Pulmonary artery endothelial cell (primary cell): ENCODE data around the gene TOGARAM1. TPM values are rescaled to one million over a fixed set of nuclear protein-coding genes. Genes with fewer than 3 reads are reported as not detected.

Experiments used
- DNase-seq: peaks from one replicate; pipeline ENCODE4 v3.0.0-alpha.2; 2011; ENCODE audit warnings: low read depth, low spot score
- total RNA-seq: library from RNA; depleted of rRNA; stranded (reverse); fragments of >200 nt; gene quantifications from 2 replicates; pipeline ENCODE4 v1.2.3, GENCODE V29; 2014

The TOGARAM1 gene
- total RNA-seq, 1 donor from 2014 or later, result 14.6 TPM

DNA sequence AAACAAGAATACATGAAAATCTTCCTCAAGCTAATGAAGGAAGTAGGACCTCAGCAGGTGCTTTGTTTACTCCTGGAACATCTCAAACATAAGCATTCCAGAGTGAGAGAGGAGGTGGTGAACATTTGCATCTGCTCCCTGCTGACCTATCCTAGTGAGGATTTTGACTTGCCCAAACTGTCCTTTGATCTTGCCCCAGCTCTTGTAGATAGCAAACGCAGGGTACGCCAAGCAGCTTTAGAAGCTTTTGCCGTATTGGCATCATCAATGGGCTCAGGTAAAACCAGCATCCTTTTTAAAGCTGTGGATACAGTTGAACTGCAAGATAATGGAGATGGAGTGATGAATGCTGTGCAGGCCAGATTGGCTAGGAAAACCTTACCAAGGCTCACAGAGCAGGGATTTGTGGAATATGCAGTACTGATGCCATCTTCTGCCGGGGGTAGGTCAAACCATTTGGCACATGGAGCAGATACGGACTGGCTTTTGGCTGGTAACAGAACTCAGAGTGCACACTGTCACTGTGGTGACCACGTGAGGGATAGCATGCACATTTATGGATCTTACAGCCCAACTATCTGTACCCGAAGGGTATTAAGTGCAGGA is 1.9 kb downstream of the TOGARAM1 start:
- DNase-seq, result no peak

DNA sequence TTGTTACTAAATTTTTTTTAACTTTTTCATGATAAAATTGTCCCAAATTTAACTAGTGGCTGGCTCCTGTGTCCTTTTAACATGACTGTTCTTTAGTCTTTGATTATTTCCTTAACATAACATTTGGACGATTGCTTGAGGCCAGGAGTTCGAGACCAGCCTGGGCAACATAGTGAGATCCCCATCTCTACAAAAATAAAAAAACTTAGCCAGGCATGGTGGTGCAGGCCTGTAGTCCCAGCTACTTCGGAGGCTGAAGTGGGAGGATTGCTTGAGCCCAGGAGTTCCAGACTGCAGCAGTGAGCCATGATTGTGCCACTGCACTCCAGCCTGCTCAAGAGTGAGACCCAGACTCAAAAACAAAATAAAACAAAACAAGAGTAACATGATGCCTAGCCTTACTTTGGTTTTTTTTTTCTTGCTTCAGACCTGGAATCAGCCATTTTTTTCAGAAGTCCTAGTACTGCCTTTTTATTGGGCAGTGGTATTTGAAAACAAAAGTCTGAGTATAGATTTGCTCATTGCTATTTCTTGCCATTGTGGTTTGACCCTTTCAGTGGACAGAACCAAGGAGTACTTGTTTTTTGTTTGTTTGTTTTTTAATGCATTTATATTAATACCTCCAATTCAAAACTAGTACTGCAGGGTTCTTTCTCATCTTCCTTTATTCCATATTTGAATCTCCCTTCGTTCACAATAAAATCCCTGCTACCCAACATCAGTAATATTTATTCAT is 4.8 kb downstream of the TOGARAM1 start:
- no peak for DNase-seq

DNA sequence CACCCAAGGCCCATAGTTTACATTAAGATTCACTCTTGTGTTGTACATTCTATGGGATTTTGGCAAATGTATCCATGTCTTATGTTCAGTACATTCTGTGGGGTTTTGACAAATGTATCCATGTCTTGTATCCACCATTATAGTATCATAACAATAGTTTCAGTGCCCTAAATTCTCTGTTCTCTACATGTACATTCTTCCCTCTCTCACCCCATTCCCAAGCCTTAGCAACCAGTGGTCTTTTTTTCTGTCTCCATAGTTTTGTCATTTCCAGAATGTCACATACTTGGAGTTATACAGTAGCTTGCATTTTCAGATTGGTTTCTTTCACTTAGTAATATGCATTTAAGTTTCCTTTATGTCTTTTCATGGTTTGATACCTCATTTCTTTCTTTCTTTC is 6.7 kb downstream of the TOGARAM1 start:
- DNase-seq, result no peak

DNA sequence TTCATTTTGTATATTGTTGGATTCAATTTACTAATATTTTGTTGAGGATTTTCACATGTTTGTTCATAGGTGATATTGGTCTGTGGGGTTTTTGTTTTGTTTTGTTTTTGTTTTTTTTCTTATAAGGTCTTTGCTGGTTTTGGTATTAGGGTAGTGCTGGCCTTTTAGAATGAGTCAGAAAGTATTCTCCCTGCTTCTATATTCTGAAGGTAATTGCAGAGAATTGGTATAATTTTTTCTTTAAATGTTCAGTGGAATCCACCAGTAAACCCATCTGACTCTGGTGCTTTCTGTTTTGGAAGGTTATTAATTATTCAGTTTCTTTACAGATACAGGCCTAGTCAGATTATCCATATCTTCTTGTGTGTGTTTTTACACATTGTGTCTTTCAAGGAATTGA is 8.9 kb downstream of the TOGARAM1 start:
- DNase-seq, result no peak

DNA sequence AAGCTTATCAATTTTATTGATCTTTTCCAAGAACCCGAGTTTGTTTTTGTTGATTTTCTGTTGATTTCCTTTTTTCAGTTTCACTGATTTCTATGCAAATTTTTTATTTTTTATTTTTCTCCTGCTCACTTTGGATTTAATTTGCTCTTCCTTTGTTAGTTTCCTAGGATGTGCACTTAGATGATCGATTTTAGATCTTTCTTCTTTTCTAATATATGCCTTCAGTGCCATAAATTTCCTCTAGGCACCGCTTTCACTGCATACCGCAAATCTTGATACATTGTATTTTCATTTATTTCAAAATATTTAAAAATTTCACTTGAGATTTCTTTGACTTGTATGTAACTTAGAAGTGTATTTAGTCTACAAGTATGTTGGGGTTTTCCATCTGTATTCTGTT is 9.5 kb downstream of the TOGARAM1 start:
- DNase-seq, result no peak

DNA sequence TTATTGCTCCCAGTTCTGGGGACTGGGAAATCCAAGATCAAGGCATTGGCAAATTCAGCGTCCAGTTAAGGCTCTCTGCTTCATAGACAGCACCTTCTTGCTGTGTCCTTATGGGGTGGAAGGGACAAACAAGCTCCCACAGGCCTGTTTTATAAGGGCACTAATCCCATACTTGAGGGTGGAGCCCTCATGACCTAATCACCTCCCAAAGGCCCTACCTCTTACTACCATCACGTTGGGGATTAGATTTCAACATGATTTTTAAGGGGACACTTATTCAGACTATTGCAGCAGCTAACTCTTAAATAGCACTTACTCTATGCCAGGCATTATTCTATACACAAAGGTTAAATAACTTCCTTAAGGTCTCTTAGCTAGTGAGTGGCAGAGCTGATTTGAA is 17.3 kb downstream of the TOGARAM1 start:
- DNase-seq, result no peak

DNA sequence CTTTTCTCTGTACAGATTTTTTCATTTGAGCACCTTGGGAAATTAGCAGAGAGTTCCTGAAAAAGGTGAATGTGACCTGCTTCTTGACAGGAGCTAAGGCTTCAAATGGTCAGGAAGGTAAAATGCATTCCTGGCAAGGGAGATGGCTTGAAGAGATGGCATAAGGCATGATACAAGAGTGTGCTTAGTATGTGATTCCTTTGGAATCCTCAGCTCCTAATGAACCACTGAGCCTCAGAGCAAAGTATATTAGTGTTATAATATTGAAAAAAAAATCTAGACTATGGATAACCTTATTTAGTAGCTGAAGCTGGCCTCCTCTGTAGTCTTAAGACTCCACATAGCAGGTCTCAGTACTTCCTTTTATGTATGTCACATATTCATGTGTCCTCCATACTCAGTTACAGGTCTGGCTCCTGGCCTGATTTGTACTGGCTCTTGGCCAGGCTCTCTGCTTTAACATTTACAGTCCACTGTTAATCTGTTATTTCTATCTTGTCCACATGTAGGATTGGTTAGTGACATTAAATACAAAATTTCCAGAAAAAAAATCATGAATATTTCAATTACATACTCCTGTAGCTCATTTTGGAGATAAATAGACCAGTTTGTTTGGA is 17.9 kb downstream of the TOGARAM1 start:
- DNase-seq, result no peak

DNA sequence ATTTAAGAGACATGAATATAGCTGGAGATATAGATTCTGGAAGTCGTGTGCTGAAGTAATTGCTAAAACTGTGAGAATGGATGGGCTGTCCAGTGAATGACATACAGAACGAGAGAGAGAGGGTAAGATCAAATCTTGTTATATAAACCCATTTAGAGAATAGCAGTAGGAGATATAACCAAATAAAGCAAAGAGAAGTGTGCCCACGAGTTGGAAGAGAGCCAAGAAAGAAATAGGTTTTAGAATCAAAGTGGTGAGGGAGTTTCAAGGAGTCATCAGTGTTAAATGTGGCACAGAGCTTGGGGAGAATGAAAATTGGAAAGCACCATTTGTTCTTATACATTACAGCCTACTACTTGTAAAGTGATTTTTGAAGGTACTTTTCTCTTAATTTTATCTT is 19.2 kb downstream of the TOGARAM1 start:
- no peak for DNase-seq

DNA sequence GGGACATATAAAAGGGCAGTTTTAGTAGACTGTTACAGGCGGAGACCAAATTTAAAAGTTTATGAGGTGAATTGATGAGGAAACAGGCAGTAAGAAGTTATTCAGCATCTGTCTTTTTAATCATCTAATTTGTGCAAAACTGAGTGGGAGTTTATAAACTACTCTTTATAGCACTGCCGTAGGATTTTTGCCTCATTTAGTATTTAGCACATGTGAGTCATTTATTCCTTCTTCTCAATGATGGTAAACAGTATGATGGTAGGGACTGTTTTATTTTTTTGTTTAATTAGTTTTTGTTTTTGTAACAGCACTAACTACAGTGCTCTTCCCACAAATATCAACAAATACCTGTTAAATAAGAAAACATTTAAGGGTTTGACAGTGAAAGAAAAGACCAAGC is 20.6 kb downstream of the TOGARAM1 start:
- no peak for DNase-seq

DNA sequence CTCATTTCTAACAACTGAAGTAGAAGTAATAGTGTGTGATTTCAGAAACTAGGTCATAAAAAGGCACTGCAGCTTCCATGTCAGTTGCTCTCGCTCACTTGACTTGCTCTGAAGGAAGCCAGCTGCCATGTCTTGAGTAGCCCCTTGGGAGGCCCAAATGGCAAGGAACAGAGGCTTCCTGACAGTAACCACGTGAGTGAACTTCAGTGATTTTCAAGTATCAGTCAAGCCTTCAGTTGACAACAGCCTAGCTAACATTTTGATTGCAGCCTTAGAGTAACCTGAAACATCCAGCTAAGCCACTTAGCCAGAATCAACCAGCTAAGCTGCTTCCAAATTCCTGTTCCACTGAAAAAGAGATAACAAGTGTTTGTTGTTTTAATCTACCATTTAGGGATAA is 26.7 kb downstream of the TOGARAM1 start:
- no peak for DNase-seq

DNA sequence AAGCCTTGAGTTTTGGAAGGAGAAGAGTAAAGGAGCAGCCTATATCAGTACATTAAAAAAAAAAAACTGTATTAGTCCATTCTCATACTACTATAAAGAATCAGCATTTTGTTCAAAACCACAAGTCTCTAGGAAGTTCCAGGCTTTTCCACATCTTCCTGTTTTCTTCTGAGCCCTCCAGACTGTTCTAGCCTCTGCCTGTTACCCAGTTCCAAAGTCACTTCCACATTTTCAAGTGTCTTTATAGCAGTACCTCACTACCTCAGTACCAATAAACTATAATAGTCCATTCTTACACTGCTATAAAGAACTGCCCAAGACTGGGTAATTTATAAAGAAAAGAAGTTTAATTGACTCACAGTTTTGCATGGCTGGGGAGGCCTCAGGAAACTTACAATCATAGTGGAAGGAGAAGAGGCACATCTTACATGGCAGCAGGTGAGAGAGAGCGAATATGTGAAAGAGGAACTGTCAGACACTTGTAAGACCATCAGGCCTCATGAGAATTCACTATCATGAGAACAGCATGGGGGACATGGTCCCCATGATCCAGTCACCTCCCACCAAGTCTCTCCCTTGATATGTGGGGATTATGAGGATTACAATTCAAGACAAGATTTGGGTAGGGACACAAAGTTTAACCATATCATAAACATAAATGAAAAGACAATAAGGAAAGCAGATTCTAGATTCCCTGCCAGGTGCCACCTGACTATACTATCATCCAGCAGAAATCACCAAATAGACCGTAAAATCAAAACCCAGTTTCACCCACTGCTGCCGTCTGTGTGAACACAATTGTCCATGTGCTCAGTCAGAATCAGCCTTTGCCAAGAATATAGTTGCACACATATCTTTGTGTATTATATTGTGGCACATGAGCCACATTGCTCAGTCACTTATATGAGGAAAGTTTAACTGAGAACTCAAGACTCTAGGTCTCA is 27.8 kb downstream of the TOGARAM1 start:
- no peak for DNase-seq

DNA sequence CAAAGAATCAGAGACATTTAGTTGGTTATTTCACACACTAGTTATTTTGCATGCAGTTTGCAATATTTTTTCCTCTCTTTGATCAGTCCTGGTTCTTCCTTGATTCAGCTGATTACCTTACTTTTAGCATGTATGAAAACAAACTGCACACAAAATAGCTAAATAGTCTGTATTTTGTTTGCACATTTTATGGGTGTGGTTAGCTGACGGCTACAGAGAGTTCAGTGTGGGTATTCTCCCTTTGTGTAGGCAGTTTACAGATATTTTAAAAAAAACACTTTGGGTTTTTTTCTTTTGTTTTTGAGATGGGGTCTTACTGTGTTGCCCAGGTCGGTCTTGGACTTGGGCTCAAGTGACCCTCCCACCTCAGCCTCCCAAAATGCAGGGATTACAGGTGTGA is 28.5 kb downstream of the TOGARAM1 start:
- DNase-seq, result no peak

DNA sequence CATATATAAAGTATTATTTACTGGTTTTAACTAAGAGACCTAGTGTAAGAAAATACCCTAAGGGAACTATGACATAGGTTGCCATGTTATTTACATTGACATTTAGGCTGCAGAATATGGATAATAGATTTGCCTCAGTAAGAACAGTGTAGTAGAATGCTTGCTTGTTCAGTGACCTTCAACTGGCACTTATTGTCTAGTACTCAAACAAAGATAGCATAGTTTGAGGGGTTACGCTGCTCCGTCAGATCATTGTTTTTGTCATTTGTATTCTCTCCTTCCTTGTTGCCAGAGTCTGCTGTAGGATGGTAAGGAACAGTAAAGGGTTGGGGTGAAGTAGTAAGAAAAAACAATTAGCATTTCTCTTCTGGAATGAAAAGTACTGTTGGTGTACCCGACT is 33.2 kb downstream of the TOGARAM1 start:
- DNase-seq, result no peak

DNA sequence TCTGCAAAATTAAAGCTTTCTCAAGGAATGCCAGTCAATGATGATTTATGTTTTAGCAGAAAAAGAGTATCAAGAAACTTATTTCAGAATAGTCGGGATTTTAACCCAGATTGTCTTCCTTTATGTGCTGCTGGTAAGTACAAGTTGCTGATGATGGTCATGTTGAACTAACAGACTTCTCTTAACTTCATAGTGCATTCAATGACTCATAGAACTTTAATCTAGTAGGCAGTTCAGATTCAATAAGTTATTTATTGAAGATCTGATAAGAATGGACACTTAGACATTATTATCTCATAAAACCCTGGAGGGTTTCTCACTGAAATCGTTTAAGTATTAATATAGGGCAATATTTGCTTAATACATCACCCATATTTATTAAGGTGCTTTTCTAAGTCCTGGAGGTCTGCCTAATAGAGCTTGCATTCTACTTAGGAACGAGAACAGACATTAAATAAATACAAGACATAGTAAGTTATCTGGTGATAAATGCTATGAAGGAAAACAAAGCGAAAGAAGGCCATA is 33.8 kb downstream of the TOGARAM1 start:
- DNase-seq, result no peak

DNA sequence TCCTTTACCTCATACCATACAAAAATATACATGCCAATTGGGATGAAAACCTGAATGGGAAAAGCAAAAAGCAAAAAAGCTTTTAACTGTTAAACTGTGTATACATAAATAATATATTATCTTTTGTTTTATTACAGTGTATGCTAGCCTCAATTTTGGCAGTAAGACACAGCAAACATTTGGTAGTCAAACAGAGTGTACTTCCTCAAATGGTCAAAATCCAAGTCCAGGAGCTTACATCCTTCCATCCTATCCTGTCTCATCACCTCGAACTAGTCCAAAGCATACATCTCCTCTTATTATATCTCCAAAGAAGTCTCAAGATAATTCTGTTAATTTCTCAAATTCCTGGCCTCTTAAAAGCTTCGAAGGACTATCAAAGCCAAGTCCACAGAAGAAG is 41.9 kb downstream of the TOGARAM1 start:
- no peak for DNase-seq

DNA sequence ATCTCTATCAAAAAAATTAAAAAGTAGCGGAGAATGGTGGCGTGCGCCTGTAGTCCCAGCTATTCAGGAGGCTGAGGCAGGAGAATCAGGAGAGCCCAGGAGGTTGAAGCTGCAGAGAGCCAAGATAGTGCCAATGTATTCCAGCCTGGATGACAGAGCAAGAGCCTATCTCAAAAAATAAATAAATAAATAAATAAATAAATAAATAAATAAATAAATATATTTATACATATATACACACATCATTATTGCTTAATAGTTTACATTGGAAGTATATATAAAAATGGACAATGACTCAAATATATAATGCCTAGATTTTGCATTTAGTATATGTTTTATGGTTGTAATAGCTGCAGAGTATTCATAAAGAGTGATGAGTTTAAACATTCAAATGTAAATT is 53.1 kb downstream of the TOGARAM1 start:
- DNase-seq, result no peak

DNA sequence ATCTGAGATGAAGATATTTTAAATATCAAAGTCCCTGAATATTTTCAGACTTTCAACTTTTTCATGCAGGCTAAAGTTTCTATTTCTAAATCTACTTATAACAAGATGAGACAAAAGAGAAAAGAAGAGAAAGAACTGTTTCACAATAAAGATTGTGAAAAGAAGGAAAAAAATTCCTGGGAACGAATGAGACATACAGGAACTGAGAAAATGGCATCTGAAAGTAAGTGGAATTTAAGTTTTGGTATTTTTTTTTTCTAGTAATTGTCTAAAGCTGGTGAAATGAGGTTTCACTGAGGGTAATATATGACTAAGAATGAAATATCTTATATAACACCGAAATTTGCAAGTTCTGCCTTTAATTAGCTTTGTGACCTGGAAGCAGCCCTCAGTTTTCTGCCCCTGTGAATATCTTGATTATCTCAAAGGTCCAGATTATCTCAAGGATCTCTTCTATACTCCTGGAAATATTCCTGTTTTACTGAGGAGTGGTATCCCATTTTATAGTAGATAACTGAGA is 66.2 kb downstream of the TOGARAM1 start:
- no peak for DNase-seq

DNA sequence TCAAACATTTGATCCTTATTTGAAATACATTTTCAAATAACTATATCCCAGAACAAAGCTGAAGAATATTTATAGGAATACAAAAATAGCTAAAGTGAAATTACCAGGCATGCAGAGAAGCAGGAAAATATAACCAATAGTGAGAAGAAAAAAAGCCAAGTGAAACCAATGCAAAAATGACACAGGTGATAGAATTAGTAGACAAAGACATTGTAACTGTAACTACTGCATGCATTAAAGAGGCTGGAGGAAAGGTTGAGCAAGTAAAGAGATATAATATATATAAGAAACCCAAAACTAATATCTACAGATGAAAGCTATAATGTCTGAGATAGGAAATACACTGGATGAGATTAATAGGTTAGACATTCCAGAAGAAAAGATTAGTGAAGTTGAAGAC is 72.7 kb downstream of the TOGARAM1 start:
- DNase-seq, result no peak

DNA sequence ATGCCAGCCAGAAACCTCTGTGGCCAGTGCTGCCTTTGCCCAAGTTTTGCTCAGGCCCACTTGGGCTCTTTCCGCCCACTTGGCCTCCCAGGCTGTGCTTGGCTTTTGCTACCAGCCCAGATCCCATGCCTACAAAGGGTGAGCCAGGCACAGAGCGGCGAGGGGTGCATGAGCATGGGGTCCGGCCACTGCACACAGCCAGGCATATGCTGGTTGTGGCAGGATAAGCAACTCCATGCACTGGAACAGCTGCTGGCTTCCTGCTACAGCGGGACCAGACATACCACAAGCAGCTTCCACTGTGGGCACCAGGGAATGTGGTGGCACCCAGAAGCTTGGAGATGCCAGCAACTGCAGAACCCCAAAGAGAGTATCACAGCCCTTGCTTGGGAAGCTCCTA is 76.3 kb downstream of the TOGARAM1 start:
- DNase-seq, result no peak

DNA sequence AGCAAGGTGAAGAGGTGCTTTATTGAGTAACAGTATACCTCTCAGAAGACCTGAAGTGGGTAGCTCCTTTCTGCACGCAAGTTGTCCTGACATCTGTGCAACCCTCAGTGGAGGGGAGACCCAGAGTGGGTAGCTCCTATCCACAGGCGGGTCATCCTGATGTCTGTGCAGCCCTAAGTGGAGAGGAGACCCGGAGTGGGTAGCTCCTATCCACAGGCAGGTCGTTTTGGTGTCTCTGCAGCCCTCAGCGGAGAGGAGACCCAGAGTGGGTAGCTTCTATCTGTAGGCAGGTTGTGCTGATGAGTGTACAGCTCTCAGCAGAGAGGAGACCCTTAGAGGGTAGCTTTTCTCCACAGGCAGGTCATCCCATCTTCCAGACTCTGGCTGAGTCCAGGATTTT is 76.9 kb downstream of the TOGARAM1 start:
- DNase-seq, result no peak

DNA sequence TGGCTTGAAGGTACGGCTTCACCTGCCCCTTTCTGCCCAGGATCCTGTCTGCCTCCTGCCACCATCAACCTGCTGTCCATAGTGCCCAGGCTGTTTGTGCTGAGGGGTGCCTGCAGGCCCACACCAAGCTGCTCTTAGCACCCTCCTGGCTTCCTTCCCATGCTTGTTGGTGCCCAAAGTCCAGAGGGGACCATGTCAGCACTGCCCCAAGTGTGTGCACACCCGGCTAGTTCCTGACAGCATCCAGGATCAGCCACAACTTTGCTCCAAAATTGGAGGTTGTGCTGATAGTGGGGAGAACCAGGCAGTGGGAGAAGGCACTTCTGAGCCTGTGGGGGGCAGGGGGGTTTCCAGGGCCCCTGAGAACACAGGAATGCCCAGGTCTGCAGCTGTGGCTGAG is 77.4 kb downstream of the TOGARAM1 start:
- no peak for DNase-seq
